Measurements from ENCODE around the gene CPED1.

The CPED1 gene

GRCh38 chr7:121159553-121159952, 171.0 kb downstream of the CPED1 start:
- FAIRE-seq (no peak), DNase-seq (ENCODE audit: insufficient read length, low spot score) (no peak)
- no peak for TF ChIP-seq CTCF (IDR thresholded peaks at IDR 0.05; ENCODE audit: insufficient read depth, missing control alignments)

GRCh38 chr7:121160150-121161008, 171.9 kb downstream of the CPED1 start:
- no peak for FAIRE-seq
- no peak for TF ChIP-seq CTCF (IDR thresholded peaks at IDR 0.05; ENCODE audit: insufficient read depth, missing control alignments)
- no peak for DNase-seq (ENCODE audit: insufficient read length, low spot score)

DNA sequence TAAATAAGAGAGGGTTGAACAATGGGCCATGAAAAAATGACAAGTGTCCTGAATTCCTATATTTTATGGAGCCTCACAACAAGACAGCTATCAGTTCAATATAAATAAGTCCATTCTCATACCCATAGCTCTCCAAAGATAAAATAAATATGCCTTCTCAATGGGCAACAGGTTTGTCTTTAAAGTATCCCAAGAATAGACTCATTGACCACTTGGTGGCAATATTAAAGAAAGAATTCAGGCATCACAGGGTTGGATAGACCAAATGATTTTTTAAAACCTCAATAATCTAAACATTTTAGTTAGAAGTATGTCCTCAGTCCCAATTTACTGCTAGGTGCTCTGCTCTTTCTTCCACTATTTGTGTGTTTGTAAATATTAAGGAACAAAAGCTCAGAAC, 175.2 kb downstream of the CPED1 start:
- no peak for TF ChIP-seq CTCF (IDR thresholded peaks at IDR 0.05; ENCODE audit: insufficient read depth, missing control alignments)
- no peak for FAIRE-seq
- DNase-seq (ENCODE audit: insufficient read length, low spot score) = no peak

DNA sequence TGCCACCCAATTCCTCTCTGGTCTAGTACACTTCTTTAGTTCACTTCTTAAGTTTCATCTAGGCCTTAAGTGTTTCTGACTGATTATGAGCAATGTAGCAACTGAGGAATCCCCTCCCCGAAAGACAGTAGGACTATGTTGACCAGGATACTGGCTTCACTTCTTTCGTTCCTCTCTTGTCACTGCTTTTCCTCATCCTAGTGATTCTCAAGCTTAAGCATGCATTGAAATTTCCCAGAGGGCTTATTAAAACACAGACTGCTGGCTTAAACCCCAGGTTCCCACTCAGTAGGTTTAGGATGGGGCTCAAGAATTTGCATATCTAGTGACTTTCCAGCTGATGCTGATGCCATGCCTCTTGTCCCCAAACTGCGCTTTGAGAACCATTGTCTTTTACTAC, 175.7 kb downstream of the CPED1 start:
- DNase-seq (ENCODE audit: insufficient read length, low spot score) (no peak), FAIRE-seq (no peak)
- no peak for TF ChIP-seq CTCF (IDR thresholded peaks at IDR 0.05; ENCODE audit: insufficient read depth, missing control alignments)

DNA sequence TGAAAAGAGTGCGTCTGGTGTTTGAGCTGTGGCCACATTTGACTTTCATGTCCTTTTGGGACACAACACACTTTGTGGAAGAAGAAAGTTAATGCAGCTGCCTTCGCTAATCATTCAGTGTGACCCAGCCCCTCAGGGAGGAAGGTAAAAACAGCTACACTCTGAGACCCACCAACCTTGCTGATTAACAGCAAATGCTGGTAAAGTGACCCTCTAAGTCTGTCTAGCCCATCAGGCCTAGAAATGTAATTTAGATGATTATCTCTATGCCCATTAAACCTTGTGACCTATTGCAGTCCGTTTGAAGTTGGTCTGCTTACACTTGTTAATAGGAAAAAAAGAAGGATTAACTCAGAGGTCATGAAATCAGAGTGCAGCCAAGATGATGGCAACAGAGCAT, 178.4 kb downstream of the CPED1 start:
- FAIRE-seq (no peak), DNase-seq (ENCODE audit: insufficient read length, low spot score) (no peak)
- TF ChIP-seq CTCF (IDR thresholded peaks at IDR 0.05; ENCODE audit: insufficient read depth, missing control alignments) = no peak

DNA sequence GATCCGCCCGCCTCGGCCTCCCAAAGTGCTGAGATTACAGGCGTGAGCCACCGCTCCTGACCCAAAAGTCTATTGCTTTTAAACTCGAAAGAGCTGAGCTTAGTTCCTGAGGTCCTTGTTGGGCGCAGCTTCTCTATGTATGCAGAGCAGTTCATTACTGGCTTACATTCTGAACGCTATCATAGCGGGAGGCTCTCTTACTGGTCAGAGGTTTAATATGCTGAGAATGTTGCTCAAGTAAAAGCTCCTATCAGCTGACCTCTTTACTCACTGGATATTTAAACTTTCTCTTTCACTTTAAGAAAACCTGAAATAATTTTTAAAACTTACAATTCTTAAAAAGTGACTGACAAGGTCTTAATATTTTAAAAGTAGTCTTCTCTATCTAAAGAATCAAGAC, 179.5 kb downstream of the CPED1 start:
- DNase-seq (ENCODE audit: insufficient read length, low spot score) (no peak), FAIRE-seq (no peak)
- no peak for TF ChIP-seq CTCF (IDR thresholded peaks at IDR 0.05; ENCODE audit: insufficient read depth, missing control alignments)

- TF ChIP-seq CTCF (IDR thresholded peaks at IDR 0.05; ENCODE audit: insufficient read depth, missing control alignments) = no peak
- no peak for FAIRE-seq
- no peak for DNase-seq (ENCODE audit: insufficient read length, low spot score)
These were observed 181.0 kb downstream of the CPED1 start for GRCh38 chr7:121169469-121169868.
